NCI-H2107 (cell line): ENCODE results near the gene ZNRD2.
A peak's percentile ranks its signal among the peaks of the same experiment; 100 is the strongest.
"Not testable (repeated sequence)": the region's sequence is repeated elsewhere in the genome, so short reads cannot be mapped to it uniquely, and the experiment has no call there.

ENCODE experiments used
- DNase-seq: peaks from one replicate; lab custom pipeline; 2025; lab: John Stamatoyannopoulos, UW

ZNRD2 gene

GRCh38 chr11:65569973-65570918, at the start of gene ZNRD2:
TSS of gene ZNRD2 (plus strand) at chr11:65570477. CDS start at chr11:65570492, 15 bp downstream.
- DNase-seq: peak; percentile 93

- DNase-seq: not testable (repeated sequence)
Observed at GRCh38 chr11:65521777-65522521, 48.3 kb upstream of the ZNRD2 start.

- not testable (repeated sequence) for DNase-seq
Observed at GRCh38 chr11:65522718-65523630, 47.3 kb upstream of the ZNRD2 start.

DNA sequence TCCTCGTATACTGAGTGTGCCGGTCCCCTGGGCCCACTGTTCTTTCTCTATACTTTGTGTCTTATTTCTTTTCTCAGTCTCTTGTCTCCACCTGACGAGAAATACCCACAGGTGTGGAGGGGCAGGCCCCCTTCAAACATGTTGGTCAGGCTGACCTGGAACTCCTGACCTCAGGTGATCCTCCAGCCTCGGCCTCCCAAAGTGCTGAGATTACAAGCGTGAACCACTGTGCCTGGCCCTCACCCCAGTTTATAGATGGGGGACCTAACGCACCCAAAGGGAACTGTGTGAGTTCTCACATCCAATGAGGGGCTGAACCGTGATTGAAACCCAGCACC, 46.7 kb upstream of the ZNRD2 start:
- DNase-seq: not testable (repeated sequence)

- DNase-seq: no peak
Observed at GRCh38 chr11:65524014-65524740, 46.1 kb upstream of the ZNRD2 start.

DNA sequence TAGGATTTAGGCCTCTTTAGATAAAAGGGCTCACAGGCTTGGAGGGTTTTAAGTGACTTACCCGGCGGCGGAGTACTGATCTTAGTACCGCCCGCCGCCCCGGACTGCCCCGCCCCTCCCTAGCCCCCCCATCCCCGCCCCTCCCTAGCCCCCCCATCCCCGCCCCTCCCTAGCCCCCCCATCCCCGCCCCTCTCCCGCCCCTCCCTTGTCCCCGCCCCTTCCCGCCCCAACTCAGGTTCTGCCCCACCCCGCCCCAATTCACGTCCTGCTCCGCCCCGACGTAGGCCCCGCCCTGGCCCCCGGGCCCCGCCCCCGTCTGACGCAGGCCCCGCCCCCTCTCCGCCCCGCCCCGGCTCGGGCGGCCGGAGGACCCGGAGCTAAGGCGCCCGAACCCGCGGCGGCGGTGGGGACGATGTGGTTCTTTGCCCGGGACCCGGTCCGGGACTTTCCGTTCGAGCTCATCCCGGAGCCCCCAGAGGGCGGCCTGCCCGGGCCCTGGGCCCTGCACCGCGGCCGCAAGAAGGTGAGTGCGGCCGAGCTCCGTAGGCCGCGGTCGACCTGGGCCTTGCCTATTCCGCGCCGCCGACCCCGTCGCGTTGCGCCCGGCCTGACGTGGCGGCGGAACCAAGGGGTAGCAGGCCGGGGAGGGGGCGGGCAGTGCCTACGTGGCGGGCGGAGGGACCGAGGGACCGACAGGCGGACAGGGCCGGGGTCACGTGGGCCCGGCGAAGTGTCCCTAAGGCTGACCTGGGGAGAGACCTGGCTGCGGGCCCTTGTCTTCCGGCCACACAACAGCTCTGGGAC, 45.3 kb upstream of the ZNRD2 start, which contains the start of gene SCYL1:
TSS of gene SCYL1 (plus strand) at position 343 of the 805 bp plus-strand sequence. CDS start at position 414, 71 bp downstream.
- DNase-seq: no peak

DNA sequence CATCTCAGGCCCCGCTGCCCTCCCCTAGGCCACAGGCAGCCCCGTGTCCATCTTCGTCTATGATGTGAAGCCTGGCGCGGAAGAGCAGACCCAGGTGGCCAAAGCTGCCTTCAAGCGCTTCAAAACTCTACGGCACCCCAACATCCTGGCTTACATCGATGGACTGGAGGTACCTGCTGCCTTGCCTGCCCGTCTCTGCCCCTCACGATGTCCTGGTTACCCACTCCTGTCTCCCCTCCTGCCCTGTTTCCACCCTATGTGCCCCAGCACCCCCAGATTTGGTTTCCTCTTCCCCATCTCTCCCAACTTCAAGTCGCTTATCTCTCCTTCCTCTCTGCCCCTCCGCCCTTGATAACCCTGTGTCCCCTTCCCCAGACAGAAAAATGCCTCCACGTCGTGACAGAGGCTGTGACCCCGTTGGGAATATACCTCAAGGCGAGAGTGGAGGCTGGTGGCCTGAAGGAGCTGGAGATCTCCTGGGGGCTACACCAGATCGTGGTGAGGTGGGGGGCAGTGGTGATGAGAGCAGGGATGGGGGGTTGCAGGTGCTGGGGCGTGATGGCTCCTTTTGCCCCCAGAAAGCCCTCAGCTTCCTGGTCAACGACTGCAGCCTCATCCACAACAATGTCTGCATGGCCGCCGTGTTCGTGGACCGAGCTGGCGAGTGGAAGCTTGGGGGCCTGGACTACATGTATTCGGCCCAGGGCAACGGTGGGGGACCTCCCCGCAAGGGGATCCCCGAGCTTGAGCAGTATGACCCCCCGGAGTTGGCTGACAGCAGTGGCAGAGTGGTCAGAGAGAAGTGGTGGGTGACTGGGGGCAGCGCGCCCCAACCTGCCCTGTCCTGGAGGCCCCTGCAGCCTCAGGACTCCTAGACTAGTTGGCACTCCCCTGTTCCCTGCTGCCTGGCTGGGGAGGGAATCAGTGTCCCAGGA, 44.5 kb upstream of the ZNRD2 start:
- DNase-seq: no peak

DNA sequence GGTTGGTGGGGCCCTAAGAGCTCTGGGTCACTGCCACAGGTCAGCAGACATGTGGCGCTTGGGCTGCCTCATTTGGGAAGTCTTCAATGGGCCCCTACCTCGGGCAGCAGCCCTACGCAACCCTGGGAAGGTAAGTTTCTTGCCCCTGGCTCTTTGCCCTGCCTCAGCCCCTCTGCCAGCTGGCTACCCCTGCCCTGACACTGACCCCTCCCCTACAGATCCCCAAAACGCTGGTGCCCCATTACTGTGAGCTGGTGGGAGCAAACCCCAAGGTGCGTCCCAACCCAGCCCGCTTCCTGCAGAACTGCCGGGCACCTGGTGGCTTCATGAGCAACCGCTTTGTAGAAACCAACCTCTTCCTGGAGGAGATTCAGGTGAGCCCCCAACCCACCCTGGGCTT, 43.5 kb upstream of the ZNRD2 start:
- DNase-seq: no peak

- DNase-seq: no peak
Observed at GRCh38 chr11:65528819-65529350, 41.4 kb upstream of the ZNRD2 start.

GRCh38 chr11:65529475-65530156, 40.7 kb upstream of the ZNRD2 start:
- DNase-seq: no peak

DNA sequence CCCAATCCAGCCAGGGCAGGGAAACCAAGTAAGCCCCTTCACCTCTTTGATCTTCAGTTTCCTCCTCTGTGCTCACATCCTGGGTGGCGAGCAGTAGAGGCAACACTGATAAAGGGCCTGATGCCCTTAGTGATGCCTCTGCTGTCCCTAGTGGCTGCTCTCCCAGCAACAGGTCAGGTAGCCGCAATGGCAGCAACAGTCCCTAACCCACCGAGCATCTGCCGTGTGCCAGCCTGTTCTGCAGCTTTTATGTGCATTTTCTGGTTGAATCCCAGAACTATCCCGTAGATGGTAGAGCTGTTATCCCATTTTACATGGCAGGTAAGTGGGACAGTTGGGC, 40.1 kb upstream of the ZNRD2 start:
- DNase-seq: no peak

DNA sequence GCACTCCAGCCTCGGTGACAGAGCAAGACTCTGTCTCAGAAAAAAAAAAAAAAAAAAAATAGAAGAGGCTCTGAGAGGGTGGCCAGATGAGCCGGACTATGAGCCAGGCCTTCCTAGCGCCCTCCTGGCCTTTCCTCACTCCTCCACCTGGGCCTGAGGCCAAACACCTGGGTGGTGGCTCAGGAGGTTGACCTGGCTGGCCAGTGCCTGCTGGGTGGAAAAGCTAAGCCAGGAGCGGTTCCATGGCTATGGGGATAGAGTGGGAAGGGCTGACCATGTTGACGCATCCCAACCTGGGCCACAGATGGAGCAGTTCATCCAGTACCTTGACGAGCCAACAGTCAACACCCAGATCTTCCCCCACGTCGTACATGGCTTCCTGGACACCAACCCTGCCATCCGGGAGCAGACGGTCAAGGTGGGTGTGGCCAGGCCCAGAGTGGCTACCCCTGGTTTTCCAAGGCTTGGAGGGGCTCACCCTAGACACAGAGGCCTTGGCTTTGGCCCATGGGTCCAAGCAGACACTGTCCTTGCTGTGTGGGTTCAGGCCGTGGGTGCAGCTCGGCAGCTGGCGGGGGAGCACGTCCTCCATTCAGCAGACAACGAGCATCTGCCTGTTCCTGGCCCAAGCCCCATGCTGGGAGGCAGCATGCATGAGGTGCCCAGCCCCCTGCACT, 37.8 kb upstream of the ZNRD2 start:
- no peak for DNase-seq

DNA sequence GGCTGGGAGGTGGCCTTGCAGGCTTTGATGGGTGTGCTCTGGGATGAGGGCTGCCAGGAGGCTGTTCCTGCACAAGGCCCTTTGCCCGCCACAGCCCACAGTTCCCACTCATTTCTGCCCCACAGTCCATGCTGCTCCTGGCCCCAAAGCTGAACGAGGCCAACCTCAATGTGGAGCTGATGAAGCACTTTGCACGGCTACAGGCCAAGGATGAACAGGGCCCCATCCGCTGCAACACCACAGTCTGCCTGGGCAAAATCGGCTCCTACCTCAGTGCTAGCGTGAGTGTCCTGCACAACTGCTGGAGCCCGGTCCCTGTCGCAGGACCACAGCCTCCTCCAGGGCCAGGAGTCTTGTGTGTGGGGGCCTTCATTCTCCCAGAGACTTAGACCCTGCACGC, 35.2 kb upstream of the ZNRD2 start:
- DNase-seq: no peak

DNA sequence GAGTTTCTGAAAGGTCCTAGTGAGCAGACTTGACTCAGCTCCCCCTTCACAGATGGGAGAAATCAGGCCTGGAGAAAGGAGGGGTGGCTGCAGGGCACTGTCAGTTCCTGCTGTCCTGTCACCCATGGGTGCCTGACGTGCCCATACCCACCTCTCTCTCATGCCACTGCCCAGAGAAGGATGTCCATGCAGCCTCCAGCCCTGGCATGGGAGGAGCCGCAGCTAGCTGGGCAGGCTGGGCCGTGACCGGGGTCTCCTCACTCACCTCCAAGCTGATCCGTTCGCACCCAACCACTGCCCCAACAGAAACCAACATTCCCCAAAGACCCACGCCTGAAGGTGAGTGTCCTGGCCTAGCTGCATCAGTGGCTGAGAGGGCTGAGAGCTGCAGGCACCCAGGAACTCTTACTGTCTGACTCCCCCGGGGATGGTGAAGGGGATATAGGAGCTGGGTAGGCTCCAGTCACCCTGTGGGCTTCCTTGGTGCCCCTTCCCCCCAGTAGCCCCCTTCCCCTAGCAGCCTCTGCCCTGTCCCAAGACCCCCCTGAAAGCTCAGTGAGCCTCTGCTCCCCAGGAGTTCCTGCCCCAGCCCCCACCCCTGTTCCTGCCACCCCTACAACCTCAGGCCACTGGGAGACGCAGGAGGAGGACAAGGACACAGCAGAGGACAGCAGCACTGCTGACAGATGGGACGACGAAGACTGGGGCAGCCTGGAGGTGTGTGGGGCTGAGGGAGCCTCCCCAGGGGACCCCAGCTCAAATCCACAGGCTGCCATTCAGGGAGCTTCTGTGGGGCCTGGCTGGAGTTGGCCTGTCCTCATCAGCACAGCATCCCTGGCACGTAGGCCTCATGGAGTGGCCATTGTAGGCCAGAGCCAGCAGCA, 33.6 kb upstream of the ZNRD2 start:
- DNase-seq: no peak

DNA sequence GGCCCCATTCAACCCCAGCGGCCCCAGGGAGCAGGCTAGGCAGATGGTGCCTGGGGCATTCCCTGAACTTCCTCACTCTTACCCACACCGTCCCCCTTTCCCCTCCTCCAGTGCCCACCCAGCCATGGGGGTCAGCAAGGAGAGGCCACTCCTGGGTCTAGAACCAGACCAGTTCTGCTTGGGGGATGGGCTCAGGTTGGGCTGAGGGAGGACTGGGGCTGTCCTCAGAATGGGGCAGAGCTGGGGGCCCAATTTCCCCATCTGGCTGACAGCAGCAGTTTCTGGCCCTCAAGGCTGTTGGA, 33.0 kb upstream of the ZNRD2 start:
- DNase-seq: no peak

- DNase-seq: no peak
Observed at GRCh38 chr11:65537620-65538231, 32.6 kb upstream of the ZNRD2 start.
